Common myeloid progenitor, CD34-positive (primary cell): ENCODE data around the gene FHIT.

Experiments
- CTCF ChIA-PET: fragments of 350-600 bp; sonication (Branson Sonifier 250); formaldehyde crosslinking; loops from one replicate; lab custom pipeline; 2021; ENCODE audit warnings: antibody characterized with exemption; lab: Charles Lee
- POLR2A ChIA-PET: fragments of 350-600 bp; sonication (Branson Sonifier 250); formaldehyde crosslinking; loops from one replicate; lab custom pipeline; 2021; ENCODE audit warnings: antibody characterized with exemption; lab: Charles Lee
- DNase-seq, 3 donors: peaks; one replicate each; pipeline versions ENCODE4 v3.0.0 to v3.0.0-alpha.2; 2013
- H3K27ac ChIP-seq, 2 experiments: 1 replicate in 1 of 2; 2 replicates in 1 of 2; pipeline ENCODE4 v1.7.0; 2013; ENCODE audit warnings: inconsistent platforms in 2 of 2, low read length in 2 of 2, mild to moderate bottlenecking in 2 of 2, low read depth in 1 of 2, moderate library complexity in 1 of 2; ENCODE audit not compliant: severe bottlenecking in 2 of 2, insufficient read depth in 1 of 2, poor library complexity in 1 of 2
- H3K27me3 ChIP-seq, 5 experiments: replicated peaks in 2 of 5; 1 replicate in 3 of 5; 2 replicates in 2 of 5; pipeline versions ENCODE4 v1.6.1 to v1.7.0; 2013; ENCODE audit warnings: low read length in 4 of 5, mild to moderate bottlenecking in 2 of 5, moderate library complexity in 2 of 5, inconsistent platforms in 1 of 5; ENCODE audit not compliant: insufficient read depth in 5 of 5, control insufficient read depth in 4 of 5
- H3K36me3 ChIP-seq, 4 experiments: 1 replicate in 2 of 4; 2 replicates in 2 of 4; pipeline versions ENCODE4 v1.6.1 to v1.7.0; 2013; ENCODE audit warnings: low read length in 3 of 4, control low read depth in 1 of 4, mild to moderate bottlenecking in 1 of 4; ENCODE audit not compliant: control insufficient read depth in 4 of 4, insufficient read depth in 4 of 4
- H3K4me1 ChIP-seq, 4 experiments: 1 replicate in 3 of 4; 2 replicates in 1 of 4; pipeline versions ENCODE4 v1.6.1 to v1.7.1; 2013; ENCODE audit warnings: low read length in 3 of 4, mild to moderate bottlenecking in 3 of 4, control low read depth in 1 of 4, inconsistent platforms in 1 of 4, moderate library complexity in 1 of 4; ENCODE audit not compliant: control insufficient read depth in 4 of 4, insufficient read depth in 4 of 4; ENCODE audit errors: control extremely low read depth in 1 of 4
- H3K4me3 ChIP-seq, 7 experiments: 1 replicate in 4 of 7; 2 replicates in 3 of 7; pipeline versions ENCODE4 v1.5.1 to v1.7.0; 2013; ENCODE audit warnings: mild to moderate bottlenecking in 7 of 7, low read length in 6 of 7, moderate library complexity in 6 of 7, inconsistent platforms in 2 of 7, low read depth in 2 of 7, control low read depth in 1 of 7; ENCODE audit not compliant: insufficient read depth in 4 of 7, control insufficient read depth in 1 of 7; ENCODE audit errors: extremely low read depth in 1 of 7
- H3K9me3 ChIP-seq, 5 experiments: 1 replicate in 4 of 5; 2 replicates in 1 of 5; pipeline versions ENCODE4 v1.6.1 to v1.7.1; 2013; ENCODE audit warnings: low read length in 4 of 5, mild to moderate bottlenecking in 2 of 5, inconsistent platforms in 1 of 5, low read depth in 1 of 5, moderate library complexity in 1 of 5; ENCODE audit not compliant: control insufficient read depth in 4 of 5, insufficient read depth in 2 of 5; ENCODE audit errors: control extremely low read depth in 1 of 5
- WGBS: methylation state at CpG from one replicate; pipeline ENCODE4 v1.1.5; 2013; ENCODE audit not compliant: insufficient coverage; 5-methylcytosine and 5-hydroxymethylcytosine counted together

Gene FHIT

DNA sequence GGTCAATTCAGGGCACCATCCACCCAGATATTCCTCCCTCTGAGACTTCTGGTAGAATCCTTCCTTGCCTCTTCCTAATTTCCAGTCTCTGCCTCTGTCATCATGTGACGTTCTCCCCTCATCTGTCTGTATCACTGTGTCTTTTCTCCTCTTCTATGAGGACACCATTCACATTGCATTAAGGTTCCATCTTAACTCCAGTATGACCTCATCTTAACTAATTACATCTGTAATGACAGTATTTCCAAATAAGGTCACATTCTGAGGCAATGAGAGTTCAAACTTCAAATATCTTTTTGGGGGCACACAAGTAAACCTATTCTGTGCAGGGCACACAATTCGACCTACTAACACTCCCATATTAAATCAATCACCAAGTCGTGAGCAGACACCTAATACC is 169.7 kb downstream of the FHIT start:
- no peaks in the 10 kb centered on the region for H3K27me3 ChIP-seq
- WGBS = 87% methylated on average over 3 of the region's 3 CpGs
- ChIA-PET POLR2A (no interaction called here), CTCF (no interaction called here)
- H3K36me3 ChIP-seq = no peaks in the 10 kb centered on the region
- H3K9me3 ChIP-seq = no peaks in the 10 kb centered on the region
- no peak overlapping the region for H3K4me3 ChIP-seq
- DNase-seq = no peak
- no peaks in the 10 kb centered on the region for H3K4me1 ChIP-seq
- no peak overlapping the region for H3K27ac ChIP-seq

DNA sequence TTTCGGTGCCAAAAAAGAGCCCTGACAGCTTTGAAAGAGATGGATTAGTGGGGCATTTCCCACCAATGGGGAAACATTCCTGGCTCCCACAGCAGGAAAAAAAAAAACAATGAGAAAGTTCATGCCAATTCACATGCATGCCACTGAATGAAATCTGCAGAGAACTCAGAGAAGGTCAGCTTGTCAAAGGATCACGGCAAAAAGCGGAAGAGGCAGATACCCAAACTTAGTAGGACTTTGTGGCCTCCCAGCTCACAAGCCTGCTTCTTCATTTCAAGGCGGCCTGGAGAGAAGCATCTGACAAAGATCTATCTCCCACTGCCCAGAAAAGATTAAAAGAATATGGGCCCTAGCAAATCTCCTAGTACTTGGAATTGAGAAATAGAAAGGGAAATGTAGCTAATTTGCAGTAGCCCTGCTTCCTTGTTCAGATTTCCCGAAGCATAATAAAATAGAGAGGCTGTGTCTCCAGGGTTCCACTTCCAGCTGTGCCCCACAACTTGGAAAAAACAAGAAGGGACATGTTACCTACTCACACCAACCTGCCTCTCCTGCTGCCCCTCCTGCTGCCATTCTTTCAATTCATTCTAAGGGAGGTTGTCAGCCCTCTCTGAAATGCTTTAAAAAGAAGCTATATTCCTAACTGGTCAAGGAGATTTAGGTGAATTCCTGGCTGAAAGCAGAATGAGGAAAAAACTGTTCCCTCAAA is 170.4 kb downstream of the FHIT start:
- H3K27me3 ChIP-seq = no peaks in the 10 kb centered on the region
- H3K4me3 ChIP-seq = no peak overlapping the region
- H3K36me3 ChIP-seq = no peaks in the 10 kb centered on the region
- no peak for DNase-seq
- H3K9me3 ChIP-seq = no peaks in the 10 kb centered on the region
- H3K27ac ChIP-seq = no peak overlapping the region
- ChIA-PET POLR2A (no interaction called here), CTCF (no interaction called here)
- H3K4me1 ChIP-seq = no peaks in the 10 kb centered on the region
- WGBS = 100% methylated on average over 2 of the region's 5 CpGs

DNA sequence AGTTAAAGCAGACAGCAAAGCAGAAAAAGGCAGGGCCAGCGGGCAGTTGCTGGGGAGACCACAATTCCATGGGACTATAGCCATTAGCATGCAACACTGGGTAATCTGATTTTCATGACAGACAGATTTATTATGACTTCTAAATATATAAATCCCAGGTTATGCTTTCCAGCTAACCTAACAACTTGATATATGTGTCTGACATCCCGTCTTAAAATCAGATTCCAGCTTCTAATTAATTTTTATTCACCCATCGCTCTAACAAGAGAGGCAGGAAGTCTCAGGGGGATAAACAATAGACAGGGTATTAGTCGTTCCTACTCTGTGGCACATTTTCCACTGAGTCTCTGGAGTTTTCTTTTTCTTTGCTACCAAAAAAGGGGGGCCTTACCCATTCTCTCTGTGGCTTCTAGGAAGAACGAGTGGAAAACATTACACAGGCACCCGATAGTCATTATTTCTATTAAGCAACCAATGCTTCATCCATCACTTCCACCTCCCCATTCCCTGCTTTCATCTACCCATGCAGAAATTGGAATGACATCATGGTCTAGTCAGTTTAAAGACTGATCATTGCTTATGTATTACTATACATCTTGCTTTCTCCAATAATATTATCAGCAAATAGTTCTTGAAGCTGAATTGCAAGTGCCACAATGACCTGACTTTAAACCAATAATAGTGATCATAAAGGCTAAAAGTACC is 173.1 kb downstream of the FHIT start:
- Histone ChIP-seq H3K4me3 (no peak overlapping the region), H3K9me3 (no peaks in the 10 kb centered on the region), H3K4me1 (no peaks in the 10 kb centered on the region), H3K36me3 (no peaks in the 10 kb centered on the region), H3K27ac (no peak overlapping the region), H3K27me3 (no peaks in the 10 kb centered on the region)
- ChIA-PET POLR2A (no interaction called here), CTCF (no interaction called here)
- DNase-seq = no peak
- 89% methylated on average over 5 of the region's 6 CpGs for WGBS

DNA sequence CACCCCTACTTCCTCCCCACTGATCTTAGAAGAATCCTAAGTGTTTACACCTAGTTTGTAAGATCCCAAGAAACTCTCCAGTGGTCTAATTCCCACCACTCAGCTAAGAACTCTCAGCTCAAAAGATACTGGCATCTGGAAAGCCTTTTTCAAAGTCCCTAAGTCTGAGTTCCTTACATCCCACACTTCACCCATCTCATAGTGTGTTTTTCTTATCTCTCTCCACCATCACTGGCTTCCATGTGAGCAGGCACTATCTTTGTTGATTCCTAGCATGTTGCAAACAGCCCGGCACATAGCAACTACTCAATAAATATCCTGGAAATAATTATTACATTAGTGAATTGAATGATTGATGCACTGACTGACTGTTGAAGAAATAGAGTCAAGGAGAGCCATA is 173.7 kb downstream of the FHIT start:
- no peaks in the 10 kb centered on the region for H3K9me3 ChIP-seq
- no peak overlapping the region for H3K27ac ChIP-seq
- no CpG with 5 or more reads among the region's 1 CpG for WGBS
- CTCF ChIA-PET = no interaction called here
- H3K4me1 ChIP-seq = no peaks in the 10 kb centered on the region
- no peaks in the 10 kb centered on the region for H3K36me3 ChIP-seq
- no peaks in the 10 kb centered on the region for H3K27me3 ChIP-seq
- DNase-seq = no peak
- H3K4me3 ChIP-seq = no peak overlapping the region
- POLR2A ChIA-PET = no interaction called here

DNA sequence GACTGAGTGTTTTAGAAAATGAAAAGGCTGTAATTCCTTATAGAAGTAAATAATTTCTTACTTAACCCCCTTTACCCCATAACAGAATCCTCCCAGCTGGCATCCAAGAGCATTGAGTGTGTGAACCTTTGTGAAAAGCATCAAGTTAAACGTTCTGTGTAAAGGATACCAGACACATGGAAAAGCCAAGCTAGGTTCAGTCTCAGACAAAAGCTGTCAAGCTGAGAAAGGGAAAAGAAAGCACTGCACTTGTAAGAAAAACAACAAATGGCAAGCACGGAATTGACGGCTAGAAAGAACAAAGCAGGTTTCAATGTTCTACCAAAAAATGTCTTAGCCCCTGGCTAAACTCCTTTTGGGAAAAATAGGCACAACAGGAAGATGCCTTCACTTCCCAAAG is 176.5 kb downstream of the FHIT start:
- CTCF ChIA-PET = no interaction called here
- H3K36me3 ChIP-seq = peaks cover 0 to 3% (median 0%) of the 10 kb centered on the region in 4 experiments
- no peak for DNase-seq
- POLR2A ChIA-PET = no interaction called here
- no peak overlapping the region for H3K4me3 ChIP-seq
- peaks cover 0 to 2% (median 0%) of the 10 kb centered on the region in 5 experiments for H3K9me3 ChIP-seq
- no peaks in the 10 kb centered on the region for H3K4me1 ChIP-seq
- no peaks in the 10 kb centered on the region for H3K27me3 ChIP-seq
- H3K27ac ChIP-seq = no peak overlapping the region
- WGBS = 89% methylated on average over 3 of the region's 3 CpGs

DNA sequence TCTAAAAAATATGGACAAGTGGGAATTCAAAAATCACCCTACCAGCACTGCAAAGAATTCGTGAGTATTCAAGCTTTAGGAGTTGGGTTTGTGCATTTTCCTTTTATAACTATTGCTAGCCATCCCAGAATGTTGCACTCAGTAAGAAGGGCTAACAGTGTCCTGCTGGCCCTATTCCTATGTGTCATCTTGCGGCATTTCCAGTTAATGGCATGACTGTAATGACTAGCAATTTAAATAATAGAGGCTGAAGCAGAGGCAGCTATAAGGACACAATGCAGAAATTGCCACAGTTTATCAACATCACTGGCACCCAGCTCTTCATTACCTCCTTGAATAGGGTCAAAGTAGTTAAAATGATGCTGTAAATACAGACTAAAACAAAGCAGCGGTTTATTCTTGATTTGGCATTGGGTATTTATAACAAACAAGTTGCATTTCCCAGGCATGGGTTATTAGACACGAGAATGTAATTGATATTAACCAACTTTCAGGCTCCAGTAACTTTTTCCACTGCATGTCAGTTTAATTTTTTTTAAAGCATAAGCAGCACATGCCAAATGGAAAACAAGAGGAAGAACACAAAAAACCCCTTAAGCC is 177.6 kb downstream of the FHIT start:
- ChIA-PET POLR2A (no interaction called here), CTCF (interaction anchor here (0.6 kb wide), 1 partner anchor 791 kb away, joined by 3 read pairs; no protein-coding TSS in a partner anchor)
- Histone ChIP-seq H3K27me3 (no peaks in the 10 kb centered on the region), H3K4me1 (no peaks in the 10 kb centered on the region), H3K27ac (no peak overlapping the region), H3K4me3 (no peak overlapping the region), H3K36me3 (peaks cover 0 to 3% (median 0%) of the 10 kb centered on the region in 4 experiments), H3K9me3 (peaks cover 0 to 2% (median 0%) of the 10 kb centered on the region in 5 experiments)
- 93% methylated on average over 3 of the region's 4 CpGs for WGBS
- no peak for DNase-seq

DNA sequence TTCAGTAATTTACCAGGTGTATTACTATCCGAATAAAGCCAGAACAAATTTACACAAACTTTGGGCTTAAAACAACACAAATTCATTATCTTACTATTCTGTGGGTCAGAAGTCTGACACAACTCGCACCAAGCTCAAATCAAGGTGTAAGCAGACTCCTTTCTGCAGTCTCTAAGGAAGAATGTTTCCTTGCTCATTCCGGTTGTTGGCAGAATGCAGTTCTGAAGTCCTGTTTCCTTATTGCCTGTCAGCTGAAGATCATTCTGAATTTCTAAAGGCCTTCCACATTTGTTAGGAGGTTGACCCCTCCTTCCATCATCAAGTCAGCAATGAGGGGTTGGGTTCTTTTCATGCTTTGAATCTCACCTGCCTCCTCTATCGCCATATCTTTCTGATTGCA is 183.2 kb downstream of the FHIT start:
- DNase-seq = no peak
- H3K4me1 ChIP-seq = no peaks in the 10 kb centered on the region
- H3K4me3 ChIP-seq = no peak overlapping the region
- peaks cover 0 to 10% (median 0%) of the 10 kb centered on the region in 5 experiments for H3K9me3 ChIP-seq
- peaks cover 0 to 3% (median 0%) of the 10 kb centered on the region in 4 experiments for H3K36me3 ChIP-seq
- CTCF ChIA-PET = no interaction called here
- WGBS = 100% methylated on average over 3 of the region's 4 CpGs
- no peak overlapping the region for H3K27ac ChIP-seq
- no peaks in the 10 kb centered on the region for H3K27me3 ChIP-seq
- POLR2A ChIA-PET = no interaction called here
